BJ (cell line): ENCODE measurements around the gene SLC4A5. TPM values are rescaled to one million over a fixed set of nuclear protein-coding genes. Genes with fewer than 3 reads are reported as not detected.

Experiments used
- CTCF ChIA-PET: fragments of 350-600 bp; formaldehyde crosslinking; extraction: SDS; loops from one replicate; lab custom pipeline; 2021; ENCODE audit warnings: antibody characterized with exemption, inconsistent platforms; lab: Yijun Ruan, JAX
- POLR2A ChIA-PET: fragments of 300-600 bp; sonication (Branson Sonifier 250); formaldehyde crosslinking; extraction: SDS; loops from one replicate; lab custom pipeline; 2021; ENCODE audit warnings: antibody characterized with exemption; lab: Charles Lee
- DNase-seq: peaks from one replicate; pipeline ENCODE4 v3.0.0-alpha.2; 2011; ENCODE audit warnings: low read depth
- H3K27me3 ChIP-seq: 2 replicates; pipeline ENCODE4 v1.6.0; 2011; ENCODE audit warnings: low read length; ENCODE audit not compliant: control insufficient read depth, insufficient read depth
- H3K36me3 ChIP-seq: 2 replicates; pipeline ENCODE4 v1.5.1; 2011; ENCODE audit warnings: low read length; ENCODE audit not compliant: control insufficient read depth, insufficient read depth
- H3K4me3 ChIP-seq: 2 replicates; pipeline ENCODE4 v1.5.1; 2011; ENCODE audit warnings: low read depth, mild to moderate bottlenecking, control low read depth, low read length
- polyA plus RNA-seq: library from polyadenylated mRNA; depleted of rRNA; stranded (reverse); fragments of >200 nt; gene quantifications from 2 replicates; pipeline ENCODE4 v1.2.3, GENCODE V29; 2011
- TF ChIP-seq, protein P1 (sequence below): IDR thresholded peaks from 2 replicates; pipeline ENCODE4 v1.5.1; 2011; ENCODE audit warnings: low read depth, mild to moderate bottlenecking, control low read depth, inconsistent platforms, low read length, moderate library complexity; ENCODE audit not compliant: insufficient read depth

SLC4A5 gene
- polyA plus RNA-seq, 1 experiment: 0.07 TPM

DNA sequence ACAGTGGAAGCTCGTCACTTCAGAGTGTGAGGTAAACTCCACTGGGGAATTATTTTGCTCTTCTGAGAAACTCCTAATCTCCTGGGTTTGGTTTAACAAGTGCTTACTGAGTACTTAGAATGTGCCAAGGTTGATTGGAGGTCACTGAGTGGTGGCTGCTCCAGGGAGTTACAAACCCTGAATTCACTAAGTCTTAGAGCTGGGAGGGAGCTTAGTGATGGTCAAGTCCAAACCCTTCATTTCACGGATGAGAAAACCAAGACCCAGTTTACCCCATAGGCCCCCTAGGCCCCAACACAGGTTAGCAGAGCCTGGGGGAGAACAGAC is 52.0 kb downstream of the SLC4A5 start:
- no peak for DNase-seq
- TF ChIP-seq, protein P1, sequence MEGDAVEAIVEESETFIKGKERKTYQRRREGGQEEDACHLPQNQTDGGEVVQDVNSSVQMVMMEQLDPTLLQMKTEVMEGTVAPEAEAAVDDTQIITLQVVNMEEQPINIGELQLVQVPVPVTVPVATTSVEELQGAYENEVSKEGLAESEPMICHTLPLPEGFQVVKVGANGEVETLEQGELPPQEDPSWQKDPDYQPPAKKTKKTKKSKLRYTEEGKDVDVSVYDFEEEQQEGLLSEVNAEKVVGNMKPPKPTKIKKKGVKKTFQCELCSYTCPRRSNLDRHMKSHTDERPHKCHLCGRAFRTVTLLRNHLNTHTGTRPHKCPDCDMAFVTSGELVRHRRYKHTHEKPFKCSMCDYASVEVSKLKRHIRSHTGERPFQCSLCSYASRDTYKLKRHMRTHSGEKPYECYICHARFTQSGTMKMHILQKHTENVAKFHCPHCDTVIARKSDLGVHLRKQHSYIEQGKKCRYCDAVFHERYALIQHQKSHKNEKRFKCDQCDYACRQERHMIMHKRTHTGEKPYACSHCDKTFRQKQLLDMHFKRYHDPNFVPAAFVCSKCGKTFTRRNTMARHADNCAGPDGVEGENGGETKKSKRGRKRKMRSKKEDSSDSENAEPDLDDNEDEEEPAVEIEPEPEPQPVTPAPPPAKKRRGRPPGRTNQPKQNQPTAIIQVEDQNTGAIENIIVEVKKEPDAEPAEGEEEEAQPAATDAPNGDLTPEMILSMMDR: no peak
- CTCF ChIA-PET: no interaction called here
- H3K4me3 ChIP-seq: no peak overlapping the region
- H3K27me3 ChIP-seq: no peaks in the 10 kb centered on the region; the same call in 1 of the 2 replicates
- POLR2A ChIA-PET: no interaction called here
- no peaks in the 10 kb centered on the region for H3K36me3 ChIP-seq

DNA sequence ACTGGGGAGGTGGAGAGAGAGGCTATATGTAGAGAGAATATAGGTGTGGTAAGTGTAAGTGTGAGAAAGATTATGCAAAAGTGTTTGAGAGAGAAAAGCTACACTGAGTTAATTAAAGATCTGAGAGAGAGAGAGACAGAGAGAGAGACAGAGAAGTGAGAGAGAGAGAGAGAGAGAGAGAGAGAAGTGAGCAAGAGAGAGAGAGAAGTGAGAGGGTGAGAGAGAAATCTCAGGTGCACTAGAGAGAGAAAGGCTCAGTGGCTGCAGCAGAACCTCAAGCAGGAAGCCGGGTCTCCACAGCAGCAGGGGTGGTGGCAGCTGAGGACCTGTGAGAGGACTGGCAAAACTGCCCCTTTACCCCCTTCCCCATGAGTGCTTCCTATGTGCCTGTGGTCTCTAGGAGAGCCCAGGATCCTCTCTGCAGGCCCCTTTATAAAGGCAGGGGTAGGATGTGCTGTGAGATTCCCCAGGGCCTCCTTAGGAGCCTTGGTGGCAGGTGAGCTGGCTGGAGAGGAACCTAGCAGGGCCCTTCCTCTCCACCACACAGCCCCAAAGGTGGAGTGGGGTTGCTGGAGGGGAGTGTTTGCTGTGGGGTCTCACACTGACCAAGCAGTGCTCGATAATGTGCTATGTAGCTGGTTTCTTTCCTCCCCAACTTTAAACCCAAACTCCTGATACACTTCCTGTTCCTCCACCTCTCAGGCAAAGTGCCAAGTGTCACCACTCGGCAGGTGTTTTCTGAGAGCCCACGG is 52.6 kb downstream of the SLC4A5 start:
- Histone ChIP-seq H3K27me3 (no peaks in the 10 kb centered on the region; the same call in 1 of the 2 replicates), H3K36me3 (no peaks in the 10 kb centered on the region), H3K4me3 (no peak overlapping the region)
- DNase-seq: no peak
- TF ChIP-seq, protein P1: no peak
- POLR2A ChIA-PET: no interaction called here
- CTCF ChIA-PET: interaction anchor here (0.6 to 0.7 kb wide), 2 partner anchors 41 to 44 kb away, joined by 3 to 4 read pairs; no protein-coding TSS in a partner anchor

DNA sequence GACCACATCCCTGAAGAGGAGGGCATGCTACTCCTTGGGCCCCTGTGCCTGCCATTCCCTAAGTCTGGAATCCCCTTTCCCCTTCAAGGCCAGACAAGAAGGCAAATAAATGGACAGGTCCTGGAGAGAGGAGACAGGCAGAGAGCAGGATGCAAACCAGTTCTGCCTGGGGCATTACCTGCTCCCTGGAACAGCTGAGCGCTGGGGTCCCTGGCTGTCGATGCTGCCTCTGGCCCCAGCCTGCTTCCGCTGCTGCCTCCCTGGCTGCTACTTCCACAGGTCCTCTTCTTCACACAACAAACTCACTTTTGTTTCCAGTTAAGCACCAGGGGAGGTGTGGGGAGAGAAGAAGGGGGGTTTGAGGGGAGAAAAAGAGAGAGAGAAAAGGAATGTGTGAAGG is 53.1 kb downstream of the SLC4A5 start:
- Histone ChIP-seq H3K27me3 (no peaks in the 10 kb centered on the region; the same call in 1 of the 2 replicates), H3K36me3 (no peaks in the 10 kb centered on the region), H3K4me3 (no peak overlapping the region)
- TF ChIP-seq, protein P1: no peak
- ChIA-PET CTCF (interaction anchor here (0.6 to 0.7 kb wide), 2 partner anchors 41 to 45 kb away, joined by 3 to 4 read pairs; no protein-coding TSS in a partner anchor), POLR2A (no interaction called here)
- no peak for DNase-seq

DNA sequence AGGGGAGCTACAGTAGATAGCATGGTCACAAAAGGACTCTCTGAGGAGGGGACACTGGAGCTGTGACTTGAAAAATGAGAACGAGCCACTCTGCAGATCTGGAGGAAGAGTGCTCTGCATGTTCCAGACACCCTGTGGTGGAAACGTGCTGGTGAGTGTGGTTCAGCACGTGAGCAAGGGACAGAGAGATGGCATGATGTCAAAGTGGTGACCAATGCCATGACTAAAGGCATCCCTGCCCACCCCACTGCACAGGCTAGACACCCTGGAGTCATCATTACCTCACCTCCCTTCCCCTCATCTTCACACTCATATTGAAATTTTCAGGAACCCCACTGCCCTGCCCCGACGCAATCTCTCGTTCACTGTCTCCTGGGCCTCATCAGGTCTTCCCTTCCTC is 56.5 kb downstream of the SLC4A5 start:
- POLR2A ChIA-PET: no interaction called here
- Histone ChIP-seq H3K4me3 (no peak overlapping the region), H3K36me3 (no peaks in the 10 kb centered on the region), H3K27me3 (no peaks in the 10 kb centered on the region; the same call in none of the 2 replicates)
- DNase-seq: no peak
- TF ChIP-seq, protein P1: no peak
- CTCF ChIA-PET: interaction anchor here (1.3 kb wide), 1 partner anchor 463 kb away, joined by 3 read pairs; no protein-coding TSS in a partner anchor

DNA sequence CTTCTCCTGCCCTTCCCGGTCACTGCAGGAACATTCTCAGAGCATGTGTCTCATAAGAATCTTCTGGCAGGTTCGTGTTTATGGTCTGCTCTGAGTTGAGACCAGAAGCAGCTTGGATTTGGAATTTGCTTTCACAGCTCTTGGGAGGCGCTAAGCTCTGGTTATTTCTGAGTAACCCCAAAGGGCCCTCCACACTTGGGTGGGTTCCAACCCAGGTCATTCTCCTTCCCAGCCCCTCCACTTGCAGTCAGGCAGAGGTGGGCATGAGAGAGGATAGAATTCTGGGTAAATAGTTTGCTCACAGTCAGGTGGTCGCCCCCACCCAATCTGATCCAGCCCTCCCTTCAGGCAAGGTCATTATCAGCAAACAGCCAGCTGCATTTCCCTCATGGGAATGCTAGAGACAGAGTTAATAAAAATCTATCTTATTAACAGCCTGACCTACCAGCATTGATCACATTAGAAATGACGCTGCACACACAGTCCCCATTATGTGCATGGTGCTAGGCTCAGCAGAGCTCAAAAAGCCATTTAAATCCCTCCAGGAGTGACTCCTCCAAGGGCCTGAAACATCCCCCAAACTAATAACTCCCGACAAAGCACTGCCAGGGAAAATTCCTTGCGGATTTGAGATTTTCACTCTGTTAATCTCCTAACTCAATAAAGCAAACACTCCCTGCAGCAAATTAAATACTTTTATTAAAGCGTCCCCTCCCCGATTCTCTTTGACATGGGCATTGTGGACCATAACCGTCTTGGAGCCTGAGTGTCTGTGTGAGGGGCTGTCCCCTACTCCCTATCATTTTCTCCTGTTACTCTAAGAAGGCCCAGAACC is 61.9 kb downstream of the SLC4A5 start:
- no peak overlapping the region for H3K4me3 ChIP-seq
- CTCF ChIA-PET: interaction anchor here (0.5 to 0.9 kb wide), 2 partner anchors 10 to 460 kb away, joined by 3 read pairs; no protein-coding TSS in a partner anchor
- H3K27me3 ChIP-seq: no peaks in the 10 kb centered on the region; the same call in none of the 2 replicates
- TF ChIP-seq, protein P1: no peak
- DNase-seq: no peak
- POLR2A ChIA-PET: no interaction called here
- no peaks in the 10 kb centered on the region for H3K36me3 ChIP-seq
